Measurements from ENCODE around the gene B4GALT4.

GRCh38 chr3:119194237-119195150 is 46.2 kb downstream of the B4GALT4 start:
- TF ChIP-seq CTCF (conservative IDR thresholded peaks at IDR 0.05; ENCODE audit: low read depth, low read length) = no peak
- no peak for TF ChIP-seq FOS (IDR thresholded peaks at IDR 0.05; ENCODE audit: low read depth, low read length)
- TF ChIP-seq MAZ (IDR thresholded peaks at IDR 0.05; ENCODE audit: borderline replicate concordance, low read depth, low read length) = no peak
- no peak for TF ChIP-seq POLR2A (IDR thresholded peaks at IDR 0.05; ENCODE audit: low read depth, low read length)
- no peak for TF ChIP-seq BHLHE40 (IDR thresholded peaks at IDR 0.05; ENCODE audit: low read depth, low read length)
- no peak for TF ChIP-seq MXI1 (IDR thresholded peaks at IDR 0.05; ENCODE audit: borderline replicate concordance, low read depth, low read length)
- no peak for TF ChIP-seq RAD21 (IDR thresholded peaks at IDR 0.05; ENCODE audit: low read length)
- no peak for TF ChIP-seq RFX5 (IDR thresholded peaks at IDR 0.05; ENCODE audit: low read depth, low read length)
- no peak for TF ChIP-seq MAFK (IDR thresholded peaks at IDR 0.05; ENCODE audit: low read depth, low read length)
- TF ChIP-seq USF2 (IDR thresholded peaks at IDR 0.05; ENCODE audit: low read depth, low read length) = no peak
- no peak for TF ChIP-seq RCOR1 (IDR thresholded peaks at IDR 0.05; ENCODE audit: insufficient replicate concordance, low read length)
- no peak for TF ChIP-seq SMC3 (IDR thresholded peaks at IDR 0.05; ENCODE audit: low read depth, low read length)
